ENCODE data around the gene C11orf54.
"Not testable (repeated sequence)": the region's sequence is repeated elsewhere in the genome, so short reads cannot be mapped to it uniquely, and the experiment has no call there.

DNA sequence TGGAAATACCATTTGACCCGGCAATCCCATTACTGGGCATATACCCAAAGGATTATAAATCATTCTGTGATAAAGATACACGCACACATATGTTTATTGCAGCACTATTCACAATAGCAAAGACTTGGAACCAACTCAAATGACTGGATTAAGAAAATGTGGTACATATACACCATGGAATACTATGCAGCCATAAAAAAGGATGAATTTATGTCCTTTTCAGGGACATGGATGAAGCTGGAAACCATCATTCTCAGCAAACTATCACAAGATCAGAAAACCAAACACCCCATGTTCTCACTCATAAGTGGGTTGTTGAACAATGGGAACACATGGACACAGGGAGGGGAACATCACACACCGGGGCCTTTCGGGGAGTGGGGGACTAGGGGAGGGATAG lies 17.7 kb downstream of the C11orf54 start:
- TF ChIP-seq MEF2B (IDR thresholded peaks at IDR 0.05; ENCODE audit: partially characterized antibody, poor library complexity, severe bottlenecking); EZH2 (IDR thresholded peaks at IDR 0.05; ENCODE audit: borderline replicate concordance, control insufficient read depth, low read depth, low read length); ZNF274 (IDR thresholded peaks at IDR 0.05; ENCODE audit: insufficient read depth, insufficient read length); RBBP5 (conservative IDR thresholded peaks at IDR 0.05); EP300 (IDR thresholded peaks at IDR 0.05; ENCODE audit: borderline replicate concordance in 1 of 2, control insufficient read depth in 1 of 2, low read depth in 2 of 2, low read length in 2 of 2): not testable (repeated sequence)
- TF ChIP-seq, protein P1, sequence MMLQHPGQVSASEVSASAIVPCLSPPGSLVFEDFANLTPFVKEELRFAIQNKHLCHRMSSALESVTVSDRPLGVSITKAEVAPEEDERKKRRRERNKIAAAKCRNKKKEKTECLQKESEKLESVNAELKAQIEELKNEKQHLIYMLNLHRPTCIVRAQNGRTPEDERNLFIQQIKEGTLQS (IDR thresholded peaks at IDR 0.05; ENCODE audit: borderline replicate concordance, extremely low read depth, low read depth, low read length), result not testable (repeated sequence)
- TF ChIP-seq, protein P2, sequence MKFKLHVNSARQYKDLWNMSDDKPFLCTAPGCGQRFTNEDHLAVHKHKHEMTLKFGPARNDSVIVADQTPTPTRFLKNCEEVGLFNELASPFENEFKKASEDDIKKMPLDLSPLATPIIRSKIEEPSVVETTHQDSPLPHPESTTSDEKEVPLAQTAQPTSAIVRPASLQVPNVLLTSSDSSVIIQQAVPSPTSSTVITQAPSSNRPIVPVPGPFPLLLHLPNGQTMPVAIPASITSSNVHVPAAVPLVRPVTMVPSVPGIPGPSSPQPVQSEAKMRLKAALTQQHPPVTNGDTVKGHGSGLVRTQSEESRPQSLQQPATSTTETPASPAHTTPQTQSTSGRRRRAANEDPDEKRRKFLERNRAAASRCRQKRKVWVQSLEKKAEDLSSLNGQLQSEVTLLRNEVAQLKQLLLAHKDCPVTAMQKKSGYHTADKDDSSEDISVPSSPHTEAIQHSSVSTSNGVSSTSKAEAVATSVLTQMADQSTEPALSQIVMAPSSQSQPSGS (IDR thresholded peaks at IDR 0.05; ENCODE audit: low read length), result not testable (repeated sequence)
